Measurements from ENCODE around the gene ZBTB24. TPM values are rescaled to one million over a fixed set of nuclear protein-coding genes. Genes with fewer than 3 reads are reported as not detected.
A peak's percentile ranks its signal among the peaks of the same experiment; 100 is the strongest.

Gene ZBTB24
- total and polyA plus RNA-seq, 2 of the 13 experiments (the other 11 are each of a cell fraction or from before 2014, with no cell fraction given) = 1.5 to 6.2 TPM

- peak; percentile 79; the same call in 1 of the 2 replicates for TF ChIP-seq MTERF4 (CRISPR knock-in tag; IDR thresholded peaks at IDR 0.05)
- TF ChIP-seq KMT2B (CRISPR knock-in tag; IDR thresholded peaks at IDR 0.05) = peak; percentile 50; the same call in 1 of the 2 replicates
- no peak for TF ChIP-seq MTF1 (CRISPR knock-in tag; IDR thresholded peaks at IDR 0.05)
- TF ChIP-seq KLF15 (CRISPR knock-in tag; IDR thresholded peaks at IDR 0.05; ENCODE audit: borderline replicate concordance) = no peak
- no peak for TF ChIP-seq ZFP1 (CRISPR knock-in tag; IDR thresholded peaks at IDR 0.05)
- TF ChIP-seq TFDP1 (CRISPR knock-in tag; IDR thresholded peaks at IDR 0.05; ENCODE audit: borderline replicate concordance) = peak; percentile 88; the same call in 1 of the 2 replicates
- TF ChIP-seq ZNF749 (CRISPR knock-in tag; IDR thresholded peaks at IDR 0.05; ENCODE audit: borderline replicate concordance) = peak; percentile 73; the same call in 1 of the 2 replicates
- TF ChIP-seq ATF4 (CRISPR knock-in tag; IDR thresholded peaks at IDR 0.05) = peak in 1 of 2 experiments; percentile 22; a peak in 1 of 4 replicates
- TF ChIP-seq ARID5B (CRISPR knock-in tag; IDR thresholded peaks at IDR 0.05) = no peak
- TF ChIP-seq BORCS8-MEF2B (CRISPR knock-in tag; IDR thresholded peaks at IDR 0.05) = peak; percentile 82
- no peak for TF ChIP-seq ZNF280B (CRISPR knock-in tag; IDR thresholded peaks at IDR 0.05; ENCODE audit: borderline replicate concordance)
- TF ChIP-seq KDM5A (IDR thresholded peaks at IDR 0.05; ENCODE audit: borderline replicate concordance, low read length) = peak; percentile 54; the same call in 1 of the 2 replicates
- peak; percentile 21; the same call in 1 of the 2 replicates for TF ChIP-seq ZNF501 (CRISPR knock-in tag; IDR thresholded peaks at IDR 0.05)
- TF ChIP-seq JARID2 (CRISPR knock-in tag; IDR thresholded peaks at IDR 0.05; ENCODE audit: insufficient replicate concordance) = no peak
- TF ChIP-seq NR1H2 (CRISPR knock-in tag; IDR thresholded peaks at IDR 0.05; ENCODE audit: borderline replicate concordance, low read depth) = no peak
- no peak for TF ChIP-seq ZNF317 (CRISPR knock-in tag; IDR thresholded peaks at IDR 0.05)
- TF ChIP-seq HDAC1 (CRISPR knock-in tag; IDR thresholded peaks at IDR 0.05) = peak; percentile 68; the same call in 1 of the 2 replicates
- peak; percentile 80 for TF ChIP-seq ZNF563 (CRISPR knock-in tag; IDR thresholded peaks at IDR 0.05)
- TF ChIP-seq ARNT2 (CRISPR knock-in tag; IDR thresholded peaks at IDR 0.05; ENCODE audit: low read depth) = peak; percentile 80; the same call in 1 of the 2 replicates
- no peak for TF ChIP-seq ZNF160 (CRISPR knock-in tag; IDR thresholded peaks at IDR 0.05)
These were observed at the start of gene ZBTB24 (continued) for GRCh38 chr6:109482905-109483734.
